NCI-H1930 (cell line): ENCODE measurements around the gene B4GALNT4.
"Not testable (repeated sequence)": the region's sequence is repeated elsewhere in the genome, so short reads cannot be mapped to it uniquely, and the experiment has no call there.

Experiments used
- DNase-seq, 2 experiments: peaks; one replicate each; lab custom pipeline; 2025; lab: John Stamatoyannopoulos, UW

The B4GALNT4 gene

DNA sequence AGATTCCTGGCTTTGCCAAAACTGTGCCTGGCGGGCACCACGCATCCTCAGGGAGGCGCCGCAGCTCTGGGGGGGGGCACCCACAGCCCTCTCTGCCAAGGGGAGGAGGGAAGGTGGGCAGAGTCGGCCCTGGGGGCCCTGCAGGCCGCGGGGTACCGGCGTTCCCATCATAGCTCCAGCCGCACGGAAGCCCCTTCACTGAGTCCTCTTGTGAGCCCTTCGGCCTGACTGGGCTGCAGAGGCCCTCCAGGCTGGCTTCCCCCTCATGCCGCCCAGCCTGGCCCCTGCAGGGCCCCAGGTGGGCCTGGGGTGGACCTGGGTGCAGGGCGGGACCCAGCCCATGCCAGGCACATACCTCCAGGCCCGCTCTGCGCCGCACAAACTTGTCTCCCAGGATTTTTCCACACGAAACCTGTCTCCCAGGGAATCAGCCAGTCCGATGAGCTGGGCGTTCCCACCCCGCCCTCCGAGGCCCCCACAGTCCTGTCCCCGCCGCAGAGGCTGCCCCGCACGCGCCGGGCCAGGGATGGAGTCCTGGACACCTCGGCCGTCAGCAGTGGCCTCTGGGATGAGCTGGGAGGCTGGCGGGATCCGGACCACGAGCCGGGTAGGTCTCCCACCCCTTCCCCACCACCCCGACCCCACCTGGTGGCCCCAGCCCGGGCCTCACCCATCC is 22.9 kb downstream of the B4GALNT4 start:
- no peak for DNase-seq

DNA sequence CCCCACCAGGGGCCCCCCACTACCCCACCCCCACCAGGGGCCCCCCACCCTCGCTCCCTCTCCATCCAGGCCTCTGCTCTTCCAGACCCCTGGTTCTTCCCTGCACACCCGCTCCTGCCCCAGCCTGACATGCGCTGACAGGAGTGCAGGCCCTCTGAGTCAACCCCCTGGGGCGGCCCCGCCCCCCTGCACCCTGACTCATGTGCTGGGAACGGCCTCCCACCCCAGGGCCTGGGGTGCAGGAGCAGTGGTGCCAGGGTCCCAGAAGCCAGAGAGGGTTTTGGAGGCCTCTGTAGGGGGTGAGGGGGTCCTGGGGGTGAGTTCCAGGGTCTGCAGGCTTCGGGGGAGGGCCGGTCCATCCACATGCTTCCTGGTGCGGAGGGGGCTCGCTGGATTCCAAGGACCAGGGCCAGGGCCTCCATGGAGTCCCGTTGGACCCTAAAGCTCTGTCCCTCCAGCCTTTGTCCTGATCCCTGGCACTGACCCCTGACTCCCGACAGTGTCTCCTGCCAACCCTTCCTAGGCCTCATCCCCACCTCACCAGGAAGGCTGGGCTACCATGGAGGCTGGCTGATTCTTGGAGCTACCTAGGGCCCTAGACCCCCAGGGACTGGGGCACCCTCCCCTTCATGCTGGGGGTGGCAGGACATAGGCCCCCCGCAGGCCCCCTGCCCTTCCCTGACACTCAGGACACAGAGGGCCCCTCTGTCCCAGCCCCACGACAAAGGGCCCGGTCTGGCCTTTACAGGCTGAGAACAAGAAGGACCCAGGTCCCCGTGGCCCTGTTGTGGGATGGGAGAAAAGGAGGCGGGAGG is 24.1 kb downstream of the B4GALNT4 start:
- DNase-seq: no peak

DNA sequence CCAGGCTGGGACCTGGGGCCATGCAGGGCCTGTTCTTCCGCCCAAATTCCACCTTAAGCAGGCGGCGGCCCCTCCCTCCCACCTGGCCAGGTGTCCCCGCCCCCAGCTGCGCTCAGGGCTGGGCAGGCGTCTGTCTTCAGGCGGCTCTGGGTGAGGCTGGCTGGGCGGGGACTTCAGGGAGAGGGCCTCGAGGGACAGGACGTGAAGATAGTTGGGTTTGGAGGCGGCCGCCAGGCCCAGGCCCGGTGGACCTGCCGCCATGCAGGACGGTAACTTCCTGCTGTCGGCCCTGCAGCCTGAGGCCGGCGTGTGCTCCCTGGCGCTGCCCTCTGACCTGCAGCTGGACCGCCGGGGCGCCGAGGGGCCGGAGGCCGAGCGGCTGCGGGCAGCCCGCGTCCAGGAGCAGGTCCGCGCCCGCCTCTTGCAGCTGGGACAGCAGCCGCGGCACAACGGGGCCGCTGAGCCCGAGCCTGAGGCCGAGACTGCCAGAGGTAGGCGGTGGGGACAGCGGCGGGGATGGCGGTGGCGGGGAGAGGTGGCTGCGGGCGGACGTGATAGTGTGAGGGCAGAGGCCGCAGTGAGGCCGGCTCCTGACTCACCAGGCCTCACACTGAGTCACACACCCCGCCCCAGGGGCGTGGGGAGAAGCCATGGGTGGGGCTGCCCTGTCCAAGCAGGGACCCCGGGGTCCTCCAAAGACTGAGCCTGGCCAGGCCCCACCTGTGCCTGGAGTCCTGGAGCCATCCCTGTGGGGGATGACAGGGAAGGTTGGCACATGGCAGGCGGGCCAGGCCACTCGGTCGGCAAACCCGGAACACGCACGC is 24.9 kb downstream of the B4GALNT4 start, which contains the start of gene PKP3:
TSS of gene PKP3 (plus strand) at position 176 of the 824 bp plus-strand sequence. CDS start at position 260, 84 bp downstream.
- DNase-seq: no peak

DNA sequence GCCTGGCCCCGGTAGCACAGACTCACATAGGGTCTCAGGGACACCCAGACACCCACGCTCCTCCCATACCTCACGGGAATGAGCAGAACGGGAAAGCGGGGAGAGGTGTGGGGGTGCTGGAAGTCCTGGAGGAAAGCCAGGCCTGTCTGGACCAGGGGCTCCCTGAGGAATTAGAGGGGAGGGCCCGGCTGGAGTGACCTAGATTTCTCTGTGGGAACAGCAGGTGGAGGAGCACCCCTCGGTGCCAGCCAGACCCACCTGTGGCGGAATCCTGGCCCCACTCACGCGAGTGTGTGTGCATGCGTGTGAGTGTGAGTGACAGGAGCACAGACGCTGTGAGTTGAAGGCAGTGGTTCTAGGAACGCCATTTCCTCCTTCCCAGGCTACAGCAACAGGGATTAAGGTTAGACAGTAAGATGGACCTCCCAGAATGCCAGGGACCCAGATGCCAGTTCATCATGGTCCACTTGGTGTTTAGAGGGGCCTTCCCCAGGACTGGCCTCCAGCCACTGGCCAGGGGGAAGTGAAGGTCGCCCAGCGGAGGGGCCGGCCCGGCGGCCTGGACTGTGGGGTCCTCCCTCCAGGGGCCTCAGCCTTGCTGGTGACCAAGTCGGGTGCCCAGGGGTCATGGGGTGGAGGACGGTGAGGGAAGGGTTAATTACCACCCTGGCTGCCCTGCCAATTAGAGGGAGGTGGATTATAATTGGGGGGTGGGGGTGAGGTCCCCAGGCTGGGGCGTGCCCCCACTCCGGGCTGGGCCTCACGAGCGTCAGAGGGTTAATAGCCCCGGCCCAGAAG is 25.8 kb downstream of the B4GALNT4 start:
- DNase-seq: no peak

DNA sequence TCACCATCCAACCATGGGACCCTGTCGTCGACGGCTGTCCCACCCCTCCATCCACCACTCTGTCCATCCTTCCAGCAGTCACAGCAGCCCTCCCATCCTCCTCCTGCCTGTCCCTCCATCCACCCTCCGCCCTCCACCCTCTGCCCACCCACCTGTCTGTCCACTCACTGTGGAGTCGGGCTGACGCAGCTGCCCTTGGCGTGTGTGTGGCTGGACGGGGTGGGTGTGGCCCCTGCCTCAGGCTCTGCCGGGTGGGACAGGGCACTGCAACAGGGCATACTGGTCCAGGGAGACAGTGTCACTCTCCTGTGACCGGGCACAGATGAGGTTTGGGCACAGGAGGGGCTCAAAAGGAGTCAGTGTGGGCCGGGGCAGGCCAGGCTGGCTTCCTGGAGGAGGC is 26.6 kb downstream of the B4GALNT4 start:
- no peak for DNase-seq

DNA sequence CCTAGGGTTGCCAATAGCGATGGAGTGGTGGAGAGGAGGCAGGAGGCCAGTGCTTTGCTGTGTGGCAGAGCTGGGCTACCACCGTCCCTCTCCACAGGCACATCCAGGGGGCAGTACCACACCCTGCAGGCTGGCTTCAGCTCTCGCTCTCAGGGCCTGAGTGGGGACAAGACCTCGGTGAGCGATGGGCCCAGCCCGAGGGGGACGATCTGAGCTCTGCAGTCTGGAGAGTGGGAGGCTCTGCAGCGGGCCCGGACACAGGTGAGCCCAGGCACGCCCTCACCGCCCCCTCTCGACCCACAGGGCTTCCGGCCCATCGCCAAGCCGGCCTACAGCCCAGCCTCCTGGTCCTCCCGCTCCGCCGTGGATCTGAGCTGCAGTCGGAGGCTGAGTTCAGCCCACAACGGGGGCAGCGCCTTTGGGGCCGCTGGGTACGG is 27.2 kb downstream of the B4GALNT4 start:
- DNase-seq: peak; percentile 39 to 74

DNA sequence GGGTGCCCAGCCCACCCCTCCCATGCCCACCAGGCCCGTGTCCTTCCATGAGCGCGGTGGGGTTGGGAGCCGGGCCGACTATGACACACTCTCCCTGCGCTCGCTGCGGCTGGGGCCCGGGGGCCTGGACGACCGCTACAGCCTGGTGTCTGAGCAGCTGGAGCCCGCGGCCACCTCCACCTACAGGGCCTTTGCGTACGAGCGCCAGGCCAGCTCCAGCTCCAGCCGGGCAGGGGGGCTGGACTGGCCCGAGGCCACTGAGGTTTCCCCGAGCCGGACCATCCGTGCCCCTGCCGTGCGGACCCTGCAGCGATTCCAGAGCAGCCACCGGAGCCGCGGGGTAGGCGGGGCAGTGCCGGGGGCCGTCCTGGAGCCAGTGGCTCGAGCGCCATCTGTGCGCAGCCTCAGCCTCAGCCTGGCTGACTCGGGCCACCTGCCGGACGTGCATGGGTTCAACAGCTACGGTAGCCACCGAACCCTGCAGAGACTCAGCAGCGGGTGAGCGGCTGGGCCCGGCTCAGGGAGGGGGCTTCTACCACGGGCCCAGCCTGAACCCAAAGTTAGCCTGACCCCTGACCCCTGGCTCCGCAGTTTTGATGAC is 27.7 kb downstream of the B4GALNT4 start:
- peak; percentile 89 to 94 for DNase-seq

DNA sequence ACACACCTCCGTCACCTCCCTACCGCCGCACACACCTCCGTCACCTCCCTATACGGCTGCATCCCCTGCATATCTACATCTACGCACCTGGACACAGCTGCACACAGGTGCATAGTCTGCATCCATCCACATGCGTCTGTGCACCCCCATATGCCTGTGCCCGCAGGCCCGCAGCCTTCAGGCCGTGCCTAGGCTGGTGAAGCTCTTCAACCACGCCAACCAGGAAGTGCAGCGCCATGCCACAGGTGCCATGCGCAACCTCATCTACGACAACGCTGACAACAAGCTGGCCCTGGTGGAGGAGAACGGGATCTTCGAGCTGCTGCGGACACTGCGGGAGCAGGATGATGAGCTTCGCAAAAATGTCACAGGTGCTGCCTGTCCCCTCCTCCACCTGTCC is 29.5 kb downstream of the B4GALNT4 start:
- no peak for DNase-seq

DNA sequence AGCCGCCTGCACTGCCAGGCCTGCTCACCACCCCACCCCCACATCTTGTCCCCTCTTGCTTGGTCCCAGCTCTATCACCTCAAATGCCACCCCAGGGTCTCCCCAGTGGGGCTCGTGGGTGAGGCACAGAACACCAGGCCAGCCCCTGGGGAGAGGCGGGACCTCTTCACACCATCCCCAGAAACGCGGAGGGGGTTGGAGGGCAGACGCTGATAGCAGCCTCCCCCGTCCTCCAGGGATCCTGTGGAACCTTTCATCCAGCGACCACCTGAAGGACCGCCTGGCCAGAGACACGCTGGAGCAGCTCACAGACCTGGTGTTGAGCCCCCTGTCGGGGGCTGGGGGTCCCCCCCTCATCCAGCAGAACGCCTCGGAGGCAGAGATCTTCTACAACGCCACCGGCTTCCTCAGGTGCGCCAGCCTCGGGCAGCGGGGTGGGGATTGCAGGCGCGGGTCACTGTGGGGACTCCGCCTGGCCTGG is 30.5 kb downstream of the B4GALNT4 start:
- DNase-seq: no peak

DNA sequence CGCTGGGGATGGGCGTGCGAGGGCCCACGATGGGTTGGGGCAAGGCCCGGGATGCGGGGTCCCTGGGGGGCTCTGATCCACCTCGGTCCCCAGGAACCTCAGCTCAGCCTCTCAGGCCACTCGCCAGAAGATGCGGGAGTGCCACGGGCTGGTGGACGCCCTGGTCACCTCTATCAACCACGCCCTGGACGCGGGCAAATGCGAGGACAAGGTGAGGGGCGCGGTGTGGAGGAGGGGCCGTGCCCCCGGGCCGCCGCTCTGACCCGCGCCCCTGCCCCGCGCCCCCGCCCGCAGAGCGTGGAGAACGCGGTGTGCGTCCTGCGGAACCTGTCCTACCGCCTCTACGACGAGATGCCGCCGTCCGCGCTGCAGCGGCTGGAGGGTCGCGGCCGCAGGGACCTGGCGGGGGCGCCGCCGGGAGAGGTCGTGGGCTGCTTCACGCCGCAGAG is 31.0 kb downstream of the B4GALNT4 start:
- DNase-seq: no peak

DNA sequence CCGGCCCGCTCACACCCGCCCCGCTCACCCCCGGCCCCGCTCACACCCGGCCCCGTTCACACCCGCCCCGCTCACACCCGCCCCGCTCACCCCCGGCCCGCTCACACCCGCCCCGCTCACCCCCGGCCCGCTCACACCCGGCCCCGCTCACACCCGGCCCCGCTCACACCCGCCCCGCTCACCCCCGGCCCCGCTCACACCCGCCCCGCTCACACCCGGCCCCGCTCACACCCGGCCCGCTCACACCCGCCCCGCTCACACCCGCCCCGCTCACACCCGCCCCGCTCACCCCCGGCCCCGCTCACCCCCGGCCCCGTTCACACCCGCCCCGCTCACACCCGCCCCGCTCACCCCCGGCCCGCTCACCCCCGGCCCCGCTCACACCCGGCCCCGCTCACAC is 31.9 kb downstream of the B4GALNT4 start:
- not testable (repeated sequence) for DNase-seq

DNA sequence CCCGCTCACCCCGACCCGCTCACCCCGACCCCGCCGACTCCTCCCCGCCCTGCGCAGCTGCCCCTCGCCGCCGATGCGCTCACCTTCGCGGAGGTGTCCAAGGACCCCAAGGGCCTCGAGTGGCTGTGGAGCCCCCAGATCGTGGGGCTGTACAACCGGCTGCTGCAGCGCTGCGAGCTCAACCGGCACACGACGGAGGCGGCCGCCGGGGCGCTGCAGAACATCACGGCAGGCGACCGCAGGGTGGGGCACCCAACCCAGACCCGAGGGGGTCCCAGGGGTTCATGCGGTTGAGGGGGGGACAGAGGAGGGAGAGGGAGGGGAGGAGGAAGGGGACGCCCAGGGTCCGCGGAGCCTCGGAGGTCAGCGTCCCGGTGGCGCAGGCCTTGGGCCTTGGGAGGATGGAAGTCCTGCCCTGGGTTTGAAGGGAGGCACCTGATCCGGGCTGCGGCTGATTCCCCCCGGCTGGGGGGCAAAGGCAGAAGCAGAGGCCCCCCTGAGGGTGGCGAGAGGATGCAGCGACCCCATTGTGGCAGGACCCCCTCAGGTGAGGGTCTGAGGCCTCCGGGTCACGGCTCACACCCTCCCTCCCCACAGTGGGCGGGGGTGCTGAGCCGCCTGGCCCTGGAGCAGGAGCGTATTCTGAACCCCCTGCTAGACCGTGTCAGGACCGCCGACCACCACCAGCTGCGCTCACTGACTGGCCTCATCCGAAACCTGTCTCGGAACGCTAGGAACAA is 33.9 kb downstream of the B4GALNT4 start:
- DNase-seq: no peak

DNA sequence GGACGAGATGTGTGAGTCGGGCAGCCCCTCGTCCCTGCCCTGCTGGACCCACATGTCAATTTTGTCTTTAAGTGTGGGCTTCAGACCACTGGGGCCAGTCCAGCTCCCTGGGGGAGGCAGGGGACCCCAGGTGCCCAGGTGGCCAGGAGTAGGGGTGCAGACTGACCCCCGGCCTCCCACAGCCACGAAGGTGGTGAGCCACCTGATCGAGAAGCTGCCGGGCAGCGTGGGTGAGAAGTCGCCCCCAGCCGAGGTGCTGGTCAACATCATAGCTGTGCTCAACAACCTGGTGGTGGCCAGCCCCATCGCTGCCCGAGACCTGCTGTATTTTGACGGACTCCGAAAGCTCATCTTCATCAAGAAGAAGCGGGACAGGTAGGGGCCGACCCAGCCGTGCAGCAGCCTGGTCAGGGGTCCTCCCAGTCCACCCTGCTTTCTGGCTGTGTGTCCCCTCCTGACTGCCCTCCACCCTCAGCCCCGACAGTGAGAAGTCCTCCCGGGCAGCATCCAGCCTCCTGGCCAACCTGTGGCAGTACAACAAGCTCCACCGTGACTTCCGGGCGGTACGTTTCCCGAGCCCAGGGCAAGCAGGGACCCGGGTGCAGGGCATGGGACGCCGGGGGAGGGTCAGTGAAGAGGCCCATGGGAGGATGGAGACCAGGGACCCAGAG is 34.6 kb downstream of the B4GALNT4 start:
- no peak for DNase-seq

DNA sequence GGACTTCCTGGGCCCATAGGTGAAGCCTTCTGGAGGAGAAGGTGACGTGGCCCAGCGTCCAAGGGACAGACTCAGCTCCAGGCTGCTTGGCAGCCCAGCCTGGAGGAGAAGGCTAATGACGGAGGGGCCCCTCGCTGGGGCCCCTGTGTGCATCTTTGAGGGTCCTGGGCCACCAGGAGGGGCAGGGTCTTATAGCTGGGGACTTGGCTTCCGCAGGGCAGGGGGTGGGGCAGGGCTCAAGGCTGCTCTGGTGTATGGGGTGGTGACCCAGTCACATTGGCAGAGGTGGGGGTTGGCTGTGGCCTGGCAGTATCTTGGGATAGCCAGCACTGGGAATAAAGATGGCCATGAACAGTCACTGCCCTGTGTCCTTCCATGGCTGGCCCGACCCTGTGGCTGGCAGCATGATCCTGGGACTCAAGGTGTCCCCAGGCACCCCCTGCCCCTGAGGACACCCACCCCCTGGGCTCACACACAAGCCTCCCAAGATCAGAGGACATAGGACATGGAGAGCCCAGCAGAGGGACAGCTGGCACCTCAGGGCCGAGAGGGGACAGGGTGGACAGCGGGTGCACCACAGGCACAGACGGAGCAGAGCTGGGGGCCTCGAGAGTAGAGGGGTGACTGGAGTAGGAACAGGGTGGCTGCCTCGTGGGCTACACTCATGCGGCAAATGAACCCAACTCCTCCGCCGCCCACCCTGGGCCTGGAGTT is 35.4 kb downstream of the B4GALNT4 start:
- DNase-seq: no peak

DNA sequence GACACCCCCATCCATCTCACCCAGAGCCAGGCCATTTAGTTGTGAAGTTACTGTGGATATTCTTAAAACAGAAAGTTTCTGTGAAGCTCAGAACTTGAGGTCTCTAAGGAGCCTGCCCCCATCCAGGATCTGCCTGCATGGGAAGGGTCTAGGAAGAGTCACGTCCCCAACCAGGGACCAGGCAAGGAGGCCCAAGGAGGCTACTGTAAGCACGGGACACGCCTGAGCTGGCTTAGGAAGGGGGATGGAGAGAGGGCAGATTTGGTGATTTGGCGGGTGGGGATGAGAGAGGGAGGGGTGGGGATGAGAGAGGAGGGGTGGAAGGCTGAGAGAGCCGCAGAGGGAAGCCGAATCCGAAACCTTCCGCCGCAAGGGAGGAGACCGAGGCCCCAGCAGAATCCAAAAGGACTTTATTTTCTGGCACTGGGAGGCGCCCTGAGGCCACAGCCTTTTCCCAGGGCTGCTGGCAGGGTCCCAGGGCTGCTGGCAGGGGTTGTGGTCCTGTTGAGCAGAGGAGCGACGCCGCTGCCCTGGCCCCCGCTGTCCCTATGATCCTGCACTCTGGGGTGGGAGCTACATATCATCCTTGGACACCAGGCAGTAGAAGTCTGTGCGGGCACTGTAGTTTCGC is 36.1 kb downstream of the B4GALNT4 start:
- no peak for DNase-seq

DNA sequence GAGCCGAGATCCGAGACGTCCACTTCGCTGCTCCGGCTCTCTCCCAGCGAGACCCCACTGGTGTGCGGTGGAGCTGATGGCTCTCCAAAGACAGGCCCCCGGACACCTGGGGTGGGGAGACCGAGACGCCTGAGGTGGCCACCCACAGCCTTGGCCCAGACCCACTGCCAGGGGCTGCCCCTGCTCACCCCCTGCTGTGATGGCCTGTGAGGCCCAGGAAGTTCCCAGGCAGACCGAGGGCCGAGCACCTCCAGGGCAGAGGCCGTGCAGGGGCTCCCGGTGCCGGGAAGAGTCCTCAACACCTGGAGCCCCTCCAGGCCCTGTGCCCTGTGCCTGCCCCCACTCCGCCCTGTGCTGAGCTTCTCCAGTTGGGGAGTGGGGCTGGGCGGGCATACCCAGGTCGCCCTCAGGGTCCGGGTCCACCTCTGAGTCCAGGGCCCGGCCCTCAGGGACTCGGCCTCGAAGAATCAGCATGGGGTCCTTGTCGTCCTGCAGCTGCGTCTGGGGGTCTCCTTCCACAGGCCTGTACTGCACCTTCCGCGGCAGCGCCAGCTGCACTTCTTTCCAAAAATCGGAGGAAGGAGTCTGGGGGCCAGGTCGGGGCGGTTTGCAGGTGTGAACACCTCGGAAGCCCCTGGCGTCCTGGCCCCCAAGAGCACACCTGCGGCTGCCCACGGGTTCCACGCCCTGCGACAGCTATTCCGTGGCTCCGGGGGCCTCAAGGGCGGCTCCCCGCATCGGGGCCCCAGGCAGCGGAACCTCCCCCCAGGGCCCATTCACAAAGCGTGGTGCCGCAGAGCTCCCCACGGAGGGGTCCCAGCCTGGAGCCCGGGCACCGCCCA is 36.9 kb downstream of the B4GALNT4 start:
- DNase-seq: no peak

DNA sequence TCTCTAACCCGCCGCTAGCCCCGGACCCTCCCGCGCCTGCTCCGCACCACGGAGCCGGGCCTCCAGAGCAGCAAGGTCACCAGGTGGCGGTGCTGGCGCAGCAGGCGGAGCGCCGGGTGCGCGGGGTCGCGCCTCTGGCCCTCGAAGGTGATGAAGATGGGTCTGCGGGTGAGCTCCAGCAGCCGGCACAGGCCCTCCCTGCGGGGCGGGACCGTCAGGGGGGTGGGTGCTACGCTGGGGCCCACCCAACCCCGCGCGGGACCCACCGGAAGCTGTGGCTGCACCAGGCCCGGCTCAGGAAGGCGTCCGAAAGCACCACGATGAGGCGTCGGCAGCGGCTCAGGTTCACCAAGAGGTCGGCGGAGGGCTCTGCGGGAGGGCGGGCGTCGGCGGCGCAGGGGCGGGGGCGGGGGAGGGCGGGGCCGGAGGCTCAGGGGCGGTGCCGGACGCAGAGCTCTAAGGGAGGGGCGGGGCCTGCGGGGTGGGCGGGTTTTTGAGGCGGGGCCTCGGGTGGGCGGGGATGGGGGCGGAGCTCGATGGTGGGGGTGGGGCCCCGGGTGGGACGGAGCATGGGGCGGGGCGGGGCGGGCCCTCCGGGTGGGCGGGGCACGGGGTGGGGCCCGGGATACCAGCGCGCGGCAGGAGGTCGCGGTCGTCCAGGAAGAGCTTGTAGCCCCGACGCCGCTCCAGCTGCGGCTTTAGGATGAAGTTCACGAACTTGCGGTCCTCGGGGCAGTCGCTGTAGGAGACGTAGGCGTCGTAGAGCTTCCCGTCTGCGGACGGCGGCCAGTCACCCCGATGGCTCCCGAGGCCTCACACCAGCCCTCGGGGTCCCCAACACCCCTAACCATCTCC is 37.7 kb downstream of the B4GALNT4 start:
- DNase-seq: peak in 1 of 2 experiments; percentile 51
